Smooth muscle cell (in vitro differentiated cells): ENCODE measurements around the gene PCDHGA2. TPM values are rescaled to one million over a fixed set of nuclear protein-coding genes. Genes with fewer than 3 reads are reported as not detected.

Experiments used
- DNase-seq: peaks from one replicate; lab custom pipeline; 2025; ENCODE audit not compliant: unreplicated experiment; lab: John Stamatoyannopoulos, UW
- H2AFZ ChIP-seq: fragments of 200-600 bp; sonication (generic); 2 replicates; pipeline ENCODE4 v1.6.0; 2016; ENCODE audit warnings: antibody characterized with exemption, low read depth, mild to moderate bottlenecking
- H3F3A ChIP-seq: fragments of 200-600 bp; sonication (generic); 2 replicates; pipeline ENCODE4 v1.6.0; 2017; ENCODE audit warnings: antibody characterized with exemption, low read depth
- H3K27ac ChIP-seq: fragments of 200-600 bp; sonication (generic); 2 replicates; pipeline ENCODE4 v1.5.1; 2016; ENCODE audit warnings: low read depth, mild to moderate bottlenecking
- H3K27me3 ChIP-seq: fragments of 200-600 bp; sonication (generic); 2 replicates; pipeline ENCODE4 v1.6.1; 2016; ENCODE audit warnings: low read depth, mild to moderate bottlenecking
- H3K36me3 ChIP-seq: fragments of 200-600 bp; sonication (generic); 2 replicates; pipeline ENCODE4 v1.5.1; 2016; ENCODE audit warnings: low read depth
- H3K4me1 ChIP-seq: fragments of 200-600 bp; sonication (generic); 2 replicates; pipeline ENCODE4 v1.5.1; 2016; ENCODE audit warnings: low read depth
- H3K4me2 ChIP-seq: fragments of 200-600 bp; sonication (generic); 2 replicates; pipeline ENCODE4 v1.6.0; 2016; ENCODE audit warnings: mild to moderate bottlenecking
- H3K4me3 ChIP-seq: fragments of 200-600 bp; sonication (generic); 2 replicates; pipeline ENCODE4 v1.5.1; 2016; ENCODE audit warnings: mild to moderate bottlenecking
- H3K79me2 ChIP-seq: fragments of 200-600 bp; sonication (generic); 2 replicates; pipeline ENCODE4 v1.6.0; 2016; ENCODE audit warnings: low read depth, mild to moderate bottlenecking
- H3K9ac ChIP-seq: fragments of 200-600 bp; sonication (generic); 2 replicates; pipeline ENCODE4 v1.6.0; 2016; ENCODE audit warnings: low read depth
- H3K9me3 ChIP-seq: fragments of 200-600 bp; sonication (generic); replicated peaks from 2 replicates; pipeline ENCODE4 v1.5.1; 2016; ENCODE audit warnings: low read depth
- H4K20me1 ChIP-seq: fragments of 200-600 bp; sonication (generic); 2 replicates; pipeline ENCODE4 v1.6.0; 2016; ENCODE audit warnings: low read depth
- WGBS: methylation state at CpG from one replicate; pipeline ENCODE4 v1.1.7; 2016; ENCODE audit warnings: low lambda C conversion rate; 5-methylcytosine and 5-hydroxymethylcytosine counted together
- polyA plus RNA-seq: library from polyadenylated mRNA; unstranded; fragments of >200 nt; fragmentation: Nextera tagmentation; extraction: Ambion mirVana; gene quantifications from 2 replicates; pipeline ENCODE4 v1.2.1, GENCODE V29; 2016
- total RNA-seq: library from RNA; depleted of rRNA; stranded (reverse); fragments of >200 nt; gene quantifications from 2 replicates; pipeline ENCODE4 v1.2.3, GENCODE V29; 2014
- TF ChIP-seq, protein P1 (sequence below): fragments of 200-600 bp; sonication (generic); IDR thresholded peaks from 2 replicates; pipeline ENCODE4 v1.5.1; 2017; ENCODE audit warnings: borderline replicate concordance, mild to moderate bottlenecking, antibody characterized with exemption; ENCODE audit not compliant: insufficient read depth, poor library complexity, severe bottlenecking

Gene PCDHGA2
- total and polyA plus RNA-seq, 2 experiments from 2014 or later = 0.04 TPM; not detected in 1

- H3K79me2 ChIP-seq = no peaks in the 10 kb centered on the region
- WGBS = 50% methylated on average over 1 of the region's 1 CpG
- H3K4me2 ChIP-seq = no peak overlapping the region
- H3F3A ChIP-seq = no peaks in the 10 kb centered on the region
- no peaks in the 10 kb centered on the region for H3K4me1 ChIP-seq
- no peak overlapping the region for H3K4me3 ChIP-seq
- H3K9ac ChIP-seq = no peak overlapping the region
- DNase-seq = no peak
- peaks cover 16% of the 10 kb centered on the region for H3K9me3 ChIP-seq
- no peaks in the 10 kb centered on the region for H3K36me3 ChIP-seq
- TF ChIP-seq, protein P1, sequence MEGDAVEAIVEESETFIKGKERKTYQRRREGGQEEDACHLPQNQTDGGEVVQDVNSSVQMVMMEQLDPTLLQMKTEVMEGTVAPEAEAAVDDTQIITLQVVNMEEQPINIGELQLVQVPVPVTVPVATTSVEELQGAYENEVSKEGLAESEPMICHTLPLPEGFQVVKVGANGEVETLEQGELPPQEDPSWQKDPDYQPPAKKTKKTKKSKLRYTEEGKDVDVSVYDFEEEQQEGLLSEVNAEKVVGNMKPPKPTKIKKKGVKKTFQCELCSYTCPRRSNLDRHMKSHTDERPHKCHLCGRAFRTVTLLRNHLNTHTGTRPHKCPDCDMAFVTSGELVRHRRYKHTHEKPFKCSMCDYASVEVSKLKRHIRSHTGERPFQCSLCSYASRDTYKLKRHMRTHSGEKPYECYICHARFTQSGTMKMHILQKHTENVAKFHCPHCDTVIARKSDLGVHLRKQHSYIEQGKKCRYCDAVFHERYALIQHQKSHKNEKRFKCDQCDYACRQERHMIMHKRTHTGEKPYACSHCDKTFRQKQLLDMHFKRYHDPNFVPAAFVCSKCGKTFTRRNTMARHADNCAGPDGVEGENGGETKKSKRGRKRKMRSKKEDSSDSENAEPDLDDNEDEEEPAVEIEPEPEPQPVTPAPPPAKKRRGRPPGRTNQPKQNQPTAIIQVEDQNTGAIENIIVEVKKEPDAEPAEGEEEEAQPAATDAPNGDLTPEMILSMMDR = no peak
- no peak overlapping the region for H2AFZ ChIP-seq
- no peaks in the 10 kb centered on the region for H3K27me3 ChIP-seq
- H3K27ac ChIP-seq = no peak overlapping the region
- no peaks in the 10 kb centered on the region for H4K20me1 ChIP-seq
Observed at GRCh38 chr5:141342773-141343172, 4.2 kb downstream of the PCDHGA2 start.

- no peaks in the 10 kb centered on the region for H4K20me1 ChIP-seq
- DNase-seq = no peak
- H3K27me3 ChIP-seq = no peaks in the 10 kb centered on the region
- no peaks in the 10 kb centered on the region for H3K79me2 ChIP-seq
- peaks cover 12% of the 10 kb centered on the region for H3K9me3 ChIP-seq
- no peaks in the 10 kb centered on the region for H3K36me3 ChIP-seq
- H3K4me3 ChIP-seq = no peak within 1 kb of the TSS
- H3K27ac ChIP-seq = no peak within 1 kb of the TSS
- H3K9ac ChIP-seq = no peak within 1 kb of the TSS
- 79% methylated on average over 9 of the region's 9 CpGs for WGBS
- H3F3A ChIP-seq = no peaks in the 10 kb centered on the region
- no peaks in the 10 kb centered on the region for H3K4me1 ChIP-seq
- no peak within 1 kb of the TSS for H2AFZ ChIP-seq
- TF ChIP-seq, protein P1 = no peak
- H3K4me2 ChIP-seq = no peak within 1 kb of the TSS
Observed at GRCh38 chr5:141343242-141343952, 4.8 kb downstream of the PCDHGA2 start, which contains the start of gene PCDHGA3. TSS of gene PCDHGA3 (plus strand) at chr5:141343829. CDS start at chr5:141344034, 205 bp downstream.

- Histone ChIP-seq H3K9ac (no peak overlapping the region), H3K4me2 (no peak overlapping the region), H3K27ac (no peak overlapping the region), H3K79me2 (no peaks in the 10 kb centered on the region), H3K4me3 (no peak overlapping the region), H3K36me3 (no peaks in the 10 kb centered on the region), H3K4me1 (no peaks in the 10 kb centered on the region), H3K27me3 (no peaks in the 10 kb centered on the region), H3F3A (no peaks in the 10 kb centered on the region), H2AFZ (no peak overlapping the region), H4K20me1 (no peaks in the 10 kb centered on the region), H3K9me3 (peaks cover 8% of the 10 kb centered on the region)
- TF ChIP-seq, protein P1 = no peak
- 96% methylated on average over 31 of the region's 31 CpGs for WGBS
- no peak for DNase-seq
Observed at GRCh38 chr5:141343953-141344463, 5.4 kb downstream of the PCDHGA2 start.
